ENCODE measurements around the gene RARG. TPM values are rescaled to one million over a fixed set of nuclear protein-coding genes. Genes with fewer than 3 reads are reported as not detected.

RARG gene
- total and polyA plus RNA-seq, 2 of the 8 experiments (the other 6 are each of a cell fraction or from before 2014, with no cell fraction given), result 68.6 to 68.9 TPM

- no peak overlapping the region for H3K9ac ChIP-seq (replicated peaks in 1 of 4; ENCODE audit: extremely low read depth in 1 of 4, low read depth in 3 of 4, low read length in 3 of 4)
- H3K36me3 ChIP-seq (ENCODE audit: control insufficient read depth in 2 of 4, insufficient read depth in 4 of 4, low read length in 3 of 4), result peaks cover 20 to 42% (median 30%) of the 10 kb centered on the region in 4 experiments
- H2BK15ac ChIP-seq (ENCODE audit: low read length), result peak overlapping the region; percentile 95
- FAIRE-seq (no peak), DNase-seq (ENCODE audit: low read depth in 1 of 2, low spot score in 2 of 2) (no peak)
- peak overlapping the region; percentile 61 for H3K4ac ChIP-seq (replicated peaks; ENCODE audit: insufficient read length, low read depth, low read length)
- H2AFZ ChIP-seq (ENCODE audit: low read length), result no peak overlapping the region
- peaks cover 2 to 7% of the 10 kb centered on the region in 2 experiments for H4K20me1 ChIP-seq (replicated peaks in 1 of 2; ENCODE audit: control insufficient read depth in 1 of 2, insufficient read depth in 2 of 2, low read length in 2 of 2)
- peak overlapping the region; percentile 91 for H4K91ac ChIP-seq (replicated peaks; ENCODE audit: insufficient read length, low read length)
- no peaks in the 10 kb centered on the region for H3K9me3 ChIP-seq (ENCODE audit: insufficient read depth in 2 of 2, low read depth in 1 of 2, low read length in 1 of 2)
- H3K27me3 ChIP-seq (replicated peaks in 1 of 4; ENCODE audit: control insufficient read depth in 3 of 4, extremely low read depth in 1 of 4, insufficient read depth in 3 of 4, low read length in 3 of 4), result peaks cover 0 to 3% (median 0%) of the 10 kb centered on the region in 4 experiments; a peak in 1 of 7 replicates
- peak overlapping the region; percentile 95; the same call in 1 of the 2 replicates for H2AK5ac ChIP-seq (ENCODE audit: low read depth, low read length)
- peak overlapping the region; percentile 58 for H2BK120ac ChIP-seq (replicated peaks; ENCODE audit: low read depth, low read length)
- H3K79me1 ChIP-seq (ENCODE audit: low read depth, low read length), result peaks cover 17% of the 10 kb centered on the region
- POLR2A ChIA-PET (ENCODE audit: partially characterized antibody), result interaction anchor here (0.7 to 13.6 kb wide), 15 partner anchors 14 to 285 kb away, joined by 3 to 151 read pairs (median 5); partner anchors contain the start of genes ESPL1, MYG1, PFDN5 and RARG
- H3K27ac ChIP-seq (ENCODE audit: low read depth, low read length), result peak overlapping the region; percentile 9; the same call in 1 of the 2 replicates
- H3K4me1 ChIP-seq (replicated peaks in 1 of 4; ENCODE audit: control insufficient read depth in 3 of 4, insufficient read depth in 4 of 4, low read length in 3 of 4), result peaks cover 21 to 52% (median 39%) of the 10 kb centered on the region in 4 experiments
- peak overlapping the region; percentile 100 for H2BK12ac ChIP-seq (ENCODE audit: low read depth, low read length)
- no peak overlapping the region; the same call in 1 of the 2 replicates for H4K8ac ChIP-seq (ENCODE audit: extremely low read depth, insufficient read depth, low read length)
- 90% methylated on average over 8 of the region's 8 CpGs; no CpG with 5 or more reads in 1 of the 2 experiments for WGBS, 2 experiments (ENCODE audit: extremely low coverage in 1 of 2, insufficient coverage in 1 of 2, insufficient read length in 1 of 2, insufficient replicate concordance in 2 of 2, low coverage in 1 of 2, low lambda C conversion rate in 2 of 2, missing lambda C conversion rate in 1 of 2)
- H3K18ac ChIP-seq (ENCODE audit: extremely low read depth, low read length), result peak overlapping the region; percentile 92; the same call in 1 of the 2 replicates
- H3K23ac ChIP-seq (ENCODE audit: insufficient read length), result no peak overlapping the region
- H3K4me2 ChIP-seq (ENCODE audit: insufficient read depth in 1 of 2, low read depth in 2 of 2, low read length in 2 of 2), result peak overlapping the region; percentile 9 to 16; a peak in 2 of 4 replicates
- peaks cover 20% of the 10 kb centered on the region for H3K23me2 ChIP-seq (ENCODE audit: low read depth, low read length)
- peak overlapping the region; percentile 68 for H2BK20ac ChIP-seq (ENCODE audit: low read length)
- peak overlapping the region; percentile 16 for H4K5ac ChIP-seq (ENCODE audit: insufficient read length, low read depth, low read length)
- no peak overlapping the region for H3K4me3 ChIP-seq (ENCODE audit: extremely low read depth in 1 of 4, insufficient read depth in 2 of 4, low read depth in 3 of 4, low read length in 4 of 4)
- H3K56ac ChIP-seq (replicated peaks; ENCODE audit: insufficient read length, low read depth, low read length), result no peak overlapping the region
- H3K14ac ChIP-seq (ENCODE audit: insufficient read length), result no peak overlapping the region
- peaks cover 16 to 36% of the 10 kb centered on the region in 2 experiments for H3K79me2 ChIP-seq (ENCODE audit: control insufficient read depth in 1 of 2, insufficient read depth in 2 of 2, low read length in 2 of 2)
- peak overlapping the region; percentile 98 for H2BK5ac ChIP-seq (ENCODE audit: low read depth, low read length)
- CTCF ChIA-PET (ENCODE audit: partially characterized antibody), result interaction anchor here (0.6 to 22.3 kb wide), 13 partner anchors 9 to 206 kb away, joined by 3 to 654 read pairs (median 21); partner anchors contain the start of genes AAAS, ESPL1, MYG1 and PFDN5
- TF ChIP-seq SP1 (IDR thresholded peaks at IDR 0.05; ENCODE audit: low read depth, low read length) (no peak), RBBP5 (IDR thresholded peaks at IDR 0.05; ENCODE audit: borderline replicate concordance, low read depth, low read length) (no peak), SP2 (IDR thresholded peaks at IDR 0.05; ENCODE audit: low read length) (no peak), MAX (IDR thresholded peaks at IDR 0.05) (no peak), BRCA1 (IDR thresholded peaks at IDR 0.05; ENCODE audit: low read depth, low read length) (no peak), SIRT6 (IDR thresholded peaks at IDR 0.05; ENCODE audit: low read length) (no peak), FOSL1 (IDR thresholded peaks at IDR 0.05; ENCODE audit: insufficient read depth, low read depth, low read length) (no peak), JUN (IDR thresholded peaks at IDR 0.05; ENCODE audit: low read depth, low read length) (no peak), TBP (IDR thresholded peaks at IDR 0.05; ENCODE audit: low read depth, low read length) (no peak), RXRA (IDR thresholded peaks at IDR 0.05; ENCODE audit: insufficient read depth, low read depth, low read length) (no peak), SIX5 (IDR thresholded peaks at IDR 0.05; ENCODE audit: low read depth, low read length) (no peak), GABPA (IDR thresholded peaks at IDR 0.05; ENCODE audit: borderline replicate concordance, insufficient read depth, low read length) (no peak), NRF1 (IDR thresholded peaks at IDR 0.05; ENCODE audit: low read depth, low read length) (no peak), RAD21 (IDR thresholded peaks at IDR 0.05 in 1 of 2, conservative IDR thresholded peaks at IDR 0.05 in 1 of 2; ENCODE audit: low read depth in 2 of 2, low read length in 2 of 2) (no peak)
Measured at GRCh38 chr12:53215497-53215896, 16.5 kb downstream of the RARG start.
